ENCODE data around the gene FGF1. TPM values are rescaled to one million over a fixed set of nuclear protein-coding genes. Genes with fewer than 3 reads are reported as not detected.

Gene FGF1
- total and polyA plus RNA-seq, 2 donors from 2014 or later = 2.1 to 89.7 TPM

GRCh38 chr5:142548739-142549275 is 137.1 kb downstream of the FGF1 start:
- Histone ChIP-seq H3K27ac (ENCODE audit: low read depth in 2 of 2, low read length in 2 of 2) (no peak overlapping the region), H3K27me3 (ENCODE audit: control insufficient read depth, insufficient read depth, low read length) (no peaks in the 10 kb centered on the region), H3K36me3 (ENCODE audit: control insufficient read depth in 2 of 3, insufficient read depth in 3 of 3, low read length in 3 of 3) (no peaks in the 10 kb centered on the region), H3K9me3 (ENCODE audit: control insufficient read depth in 2 of 3, insufficient read depth in 1 of 3, low read length in 3 of 3) (no peaks in the 10 kb centered on the region), H3K9ac (ENCODE audit: low read length in 3 of 3) (no peak overlapping the region), H3K4me1 (ENCODE audit: control insufficient read depth in 2 of 3, insufficient read depth in 2 of 3, low read depth in 1 of 3, low read length in 3 of 3) (peaks cover 0 to 5% (median 0%) of the 10 kb centered on the region in 3 donors), H3K4me3 (ENCODE audit: low read length in 3 of 3) (no peak overlapping the region)
- FAIRE-seq = peak; percentile 77
- TF ChIP-seq CTCF (IDR thresholded peaks at IDR 0.05; ENCODE audit: borderline replicate concordance, extremely low read depth, insufficient read depth) = peak; percentile 83
- peak in 4 of 5 donors; percentile 88 to 96 (median 92) for DNase-seq
- intact Hi-C loops (cut with DNase I) = loop anchor here (5.0 to 10.0 kb wide), 2 partner anchors 224 to 397 kb away; partner anchors contain the start of gene SPRY4

- DNase-seq = no peak
- Histone ChIP-seq H3K36me3 (ENCODE audit: control insufficient read depth in 2 of 3, insufficient read depth in 3 of 3, low read length in 3 of 3) (no peaks in the 10 kb centered on the region), H3K9ac (ENCODE audit: low read length in 3 of 3) (no peak overlapping the region), H3K27me3 (ENCODE audit: control insufficient read depth, insufficient read depth, low read length) (no peaks in the 10 kb centered on the region), H3K4me1 (ENCODE audit: control insufficient read depth in 2 of 3, insufficient read depth in 2 of 3, low read depth in 1 of 3, low read length in 3 of 3) (peaks cover 0 to 5% (median 0%) of the 10 kb centered on the region in 3 donors), H3K27ac (ENCODE audit: low read depth in 2 of 2, low read length in 2 of 2) (no peak overlapping the region), H3K9me3 (ENCODE audit: control insufficient read depth in 2 of 3, insufficient read depth in 1 of 3, low read length in 3 of 3) (no peaks in the 10 kb centered on the region), H3K4me3 (ENCODE audit: low read length in 3 of 3) (no peak overlapping the region)
- TF ChIP-seq CTCF (IDR thresholded peaks at IDR 0.05; ENCODE audit: borderline replicate concordance, extremely low read depth, insufficient read depth) = no peak
- intact Hi-C loops (cut with DNase I) = loop anchor here (5.0 to 10.0 kb wide), 2 partner anchors 223 to 395 kb away; partner anchors contain the start of gene SPRY4
- no peak for FAIRE-seq
These were observed 138.2 kb downstream of the FGF1 start for GRCh38 chr5:142547445-142548380.

GRCh38 chr5:142545650-142546322 is 140.1 kb downstream of the FGF1 start:
- H3K9ac ChIP-seq (ENCODE audit: low read length in 3 of 3) = no peak overlapping the region
- no peaks in the 10 kb centered on the region for H3K27me3 ChIP-seq (ENCODE audit: control insufficient read depth, insufficient read depth, low read length)
- FAIRE-seq = no peak
- intact Hi-C loops (cut with DNase I) = loop anchor here (5.0 to 10.0 kb wide), 2 partner anchors 221 to 393 kb away; partner anchors contain the start of gene SPRY4
- no peaks in the 10 kb centered on the region for H3K36me3 ChIP-seq (ENCODE audit: control insufficient read depth in 2 of 3, insufficient read depth in 3 of 3, low read length in 3 of 3)
- H3K27ac ChIP-seq (ENCODE audit: low read depth in 2 of 2, low read length in 2 of 2) = peak overlapping the region; percentile 8 to 32
- H3K9me3 ChIP-seq (ENCODE audit: control insufficient read depth in 2 of 3, insufficient read depth in 1 of 3, low read length in 3 of 3) = no peaks in the 10 kb centered on the region
- H3K4me1 ChIP-seq (ENCODE audit: control insufficient read depth in 2 of 3, insufficient read depth in 2 of 3, low read depth in 1 of 3, low read length in 3 of 3) = no peaks in the 10 kb centered on the region
- peak in 1 of 5 donors; percentile 52 for DNase-seq
- TF ChIP-seq CTCF (IDR thresholded peaks at IDR 0.05; ENCODE audit: borderline replicate concordance, extremely low read depth, insufficient read depth) = no peak
- H3K4me3 ChIP-seq (ENCODE audit: low read length in 3 of 3) = no peak overlapping the region
